RWPE1 (cell line): Measurements from ENCODE around the gene NECTIN1.

Experiments used
- CTCF ChIA-PET: fragments of 350-600 bp; sonication (Branson Sonifier 250); formaldehyde crosslinking; extraction: SDS; loops from one replicate; lab custom pipeline; 2021; lab: Yijun Ruan, JAX
- POLR2A ChIA-PET: fragments of 400-600 bp; formaldehyde crosslinking; extraction: SDS; loops from one replicate; lab custom pipeline; 2020; ENCODE audit warnings: antibody characterized with exemption; ENCODE audit not compliant: low non-redundant PET; lab: Yijun Ruan, JAX
- DNase-seq: peaks from one replicate; pipeline ENCODE4 v3.0.0; 2012; ENCODE audit warnings: low spot score
- H3K27ac ChIP-seq: fragments of 450-650 bp; 2 replicates; pipeline ENCODE4 v1.5.1; 2017
- TF ChIP-seq, protein P1 (sequence below): fragments of 450-650 bp; conservative IDR thresholded peaks from 2 replicates; pipeline ENCODE4 v1.5.1; 2017; ENCODE audit warnings: low read depth, mild to moderate bottlenecking

NECTIN1 gene

DNA sequence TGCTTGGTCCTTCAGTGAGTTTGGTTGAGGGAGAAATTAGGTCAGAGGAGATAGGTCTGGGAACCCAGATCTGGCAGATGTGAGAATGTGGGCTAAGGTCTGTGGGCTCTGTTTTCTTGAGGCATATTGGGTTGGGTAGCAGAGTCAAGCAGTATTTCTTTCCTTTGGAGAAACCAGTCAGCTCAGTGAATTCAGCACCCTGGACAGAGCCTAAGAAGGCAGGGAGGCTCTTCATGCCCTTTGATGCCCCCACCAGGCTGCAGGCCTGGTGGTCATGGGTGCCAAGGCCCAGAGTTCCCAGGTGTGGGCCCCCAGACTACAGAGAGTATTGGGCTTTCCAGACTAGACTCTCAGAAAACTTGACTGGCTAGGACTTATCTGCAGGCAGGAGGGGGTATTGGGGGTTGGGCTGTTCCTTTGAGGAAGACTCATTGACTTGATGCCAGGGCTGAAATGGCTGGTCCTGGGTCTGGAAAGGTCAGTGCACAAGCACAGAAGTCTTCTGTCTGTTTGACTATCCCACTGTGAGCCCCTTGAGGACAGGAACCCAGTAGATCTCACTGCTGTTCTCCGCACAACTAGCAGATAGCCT lies 45.3 kb upstream of the NECTIN1 start:
- ChIA-PET CTCF (no interaction called here), POLR2A (no interaction called here)
- TF ChIP-seq, protein P1, sequence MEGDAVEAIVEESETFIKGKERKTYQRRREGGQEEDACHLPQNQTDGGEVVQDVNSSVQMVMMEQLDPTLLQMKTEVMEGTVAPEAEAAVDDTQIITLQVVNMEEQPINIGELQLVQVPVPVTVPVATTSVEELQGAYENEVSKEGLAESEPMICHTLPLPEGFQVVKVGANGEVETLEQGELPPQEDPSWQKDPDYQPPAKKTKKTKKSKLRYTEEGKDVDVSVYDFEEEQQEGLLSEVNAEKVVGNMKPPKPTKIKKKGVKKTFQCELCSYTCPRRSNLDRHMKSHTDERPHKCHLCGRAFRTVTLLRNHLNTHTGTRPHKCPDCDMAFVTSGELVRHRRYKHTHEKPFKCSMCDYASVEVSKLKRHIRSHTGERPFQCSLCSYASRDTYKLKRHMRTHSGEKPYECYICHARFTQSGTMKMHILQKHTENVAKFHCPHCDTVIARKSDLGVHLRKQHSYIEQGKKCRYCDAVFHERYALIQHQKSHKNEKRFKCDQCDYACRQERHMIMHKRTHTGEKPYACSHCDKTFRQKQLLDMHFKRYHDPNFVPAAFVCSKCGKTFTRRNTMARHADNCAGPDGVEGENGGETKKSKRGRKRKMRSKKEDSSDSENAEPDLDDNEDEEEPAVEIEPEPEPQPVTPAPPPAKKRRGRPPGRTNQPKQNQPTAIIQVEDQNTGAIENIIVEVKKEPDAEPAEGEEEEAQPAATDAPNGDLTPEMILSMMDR: no peak
- H3K27ac ChIP-seq: no peak overlapping the region
- DNase-seq: peak; percentile 28

DNA sequence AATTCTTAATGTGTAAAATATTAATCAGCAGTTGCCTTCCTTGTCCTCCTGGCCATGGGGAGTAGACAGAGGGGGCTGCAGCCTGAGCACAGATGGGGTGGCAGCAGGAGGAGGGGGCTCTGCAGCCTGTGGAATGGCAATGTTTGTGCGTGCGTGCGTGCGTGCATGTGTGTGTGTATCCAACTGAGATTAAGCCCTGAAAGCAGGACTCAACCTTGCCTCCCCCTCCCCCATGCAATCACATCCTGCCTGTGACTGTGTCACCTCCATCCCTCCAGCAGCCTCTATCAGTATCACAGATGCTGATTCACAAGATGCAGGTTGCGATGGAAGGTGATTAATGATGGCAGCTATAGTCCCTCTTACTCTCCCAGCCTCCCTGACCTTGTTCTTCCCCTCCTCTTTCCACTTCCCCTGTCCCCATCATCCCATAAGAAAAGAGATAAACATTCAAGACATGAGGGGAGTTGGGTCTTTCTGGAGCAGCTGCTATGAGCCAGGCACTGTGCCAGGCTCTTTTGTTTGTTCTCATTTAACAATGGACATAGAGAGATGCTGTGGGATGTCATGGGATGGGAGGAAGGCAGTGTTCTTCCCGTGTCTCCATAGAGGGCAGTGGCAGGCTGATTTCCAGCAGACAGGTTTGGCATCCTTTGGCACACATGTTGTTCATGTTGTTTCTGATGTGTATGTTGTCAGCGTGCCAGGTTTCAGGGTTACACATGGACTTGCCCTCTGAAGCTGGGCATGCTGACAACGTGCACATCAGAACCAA lies 43.8 kb upstream of the NECTIN1 start:
- POLR2A ChIA-PET: no interaction called here
- TF ChIP-seq, protein P1: no peak
- CTCF ChIA-PET: interaction anchor here (0.7 kb wide), 1 partner anchor 44 kb away, joined by 3 read pairs; the partner anchor contains the start of gene NECTIN1
- DNase-seq: no peak
- H3K27ac ChIP-seq: no peak overlapping the region

GRCh38 chr11:119772076-119772475 lies 43.1 kb upstream of the NECTIN1 start:
- TF ChIP-seq, protein P1: no peak
- DNase-seq: no peak
- CTCF ChIA-PET: interaction anchor here (0.8 kb wide), 1 partner anchor 21 kb away, joined by 4 read pairs; no protein-coding TSS in a partner anchor
- no peak overlapping the region for H3K27ac ChIP-seq
- POLR2A ChIA-PET: no interaction called here

GRCh38 chr11:119771172-119771770 lies 42.3 kb upstream of the NECTIN1 start:
- no peak for DNase-seq
- TF ChIP-seq, protein P1: no peak
- no peak overlapping the region for H3K27ac ChIP-seq
- ChIA-PET CTCF (interaction anchor here (0.8 kb wide), 1 partner anchor 22 kb away, joined by 4 read pairs; no protein-coding TSS in a partner anchor), POLR2A (no interaction called here)

DNA sequence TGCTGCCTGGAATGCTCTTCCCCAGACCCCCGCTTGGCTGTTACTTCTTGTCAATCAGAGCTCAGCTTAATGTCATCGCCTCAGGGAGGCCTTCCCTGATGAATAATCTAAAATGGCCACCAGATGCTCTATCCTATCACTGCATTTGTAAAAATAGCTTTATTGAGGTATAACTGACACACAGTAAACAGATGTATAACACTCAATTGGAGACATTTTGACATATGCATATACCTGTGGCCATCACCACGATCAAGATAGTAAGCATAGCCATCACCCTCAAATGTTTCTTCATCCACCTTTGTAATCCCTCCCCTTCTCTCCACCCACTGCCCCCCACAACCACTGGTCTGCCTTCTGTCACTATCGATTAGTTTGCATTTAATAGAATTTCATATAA lies 36.6 kb upstream of the NECTIN1 start:
- CTCF ChIA-PET: no interaction called here
- DNase-seq: no peak
- POLR2A ChIA-PET: no interaction called here
- TF ChIP-seq, protein P1: no peak
- no peak overlapping the region for H3K27ac ChIP-seq

DNA sequence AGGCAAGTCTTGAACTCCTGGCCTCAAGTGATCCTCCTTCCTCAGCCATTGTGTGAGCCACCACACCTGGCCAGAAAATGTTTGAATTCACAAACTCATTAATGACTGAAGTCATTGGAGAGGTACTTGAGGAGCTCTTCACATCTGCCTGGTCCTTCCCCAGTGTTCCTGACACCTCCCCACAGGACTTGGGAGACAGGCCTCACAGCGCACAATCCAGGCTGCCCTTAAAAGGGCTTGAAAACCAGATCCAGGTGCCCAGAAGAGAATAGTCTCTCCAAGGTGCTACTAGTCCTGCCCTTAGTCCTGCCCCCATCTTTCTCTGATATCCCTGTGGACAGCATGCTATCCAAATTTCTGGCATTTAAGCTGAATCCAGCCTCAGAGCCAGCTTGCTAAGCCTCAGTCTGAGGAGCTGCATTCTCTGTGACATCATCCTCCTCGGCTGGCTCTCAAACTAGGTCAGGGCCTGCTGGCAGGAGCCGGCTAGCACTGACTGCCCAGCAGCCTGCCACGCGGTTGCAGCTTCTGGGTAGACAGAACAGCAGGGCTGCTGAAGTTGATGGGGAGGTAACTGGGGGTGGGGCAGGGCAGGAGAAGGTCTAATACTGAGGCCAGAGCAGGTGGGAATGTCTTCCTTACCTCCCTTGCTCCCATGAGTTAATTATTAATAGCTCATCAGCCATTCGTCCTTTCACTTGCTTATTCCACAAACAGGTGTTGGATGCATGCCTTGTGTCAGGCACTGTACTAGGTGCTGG lies 35.3 kb upstream of the NECTIN1 start:
- no peak for DNase-seq
- H3K27ac ChIP-seq: no peak overlapping the region
- ChIA-PET CTCF (no interaction called here), POLR2A (no interaction called here)
- TF ChIP-seq, protein P1: no peak
